Measurements from ENCODE around the gene TSPAN7. TPM values are rescaled to one million over a fixed set of nuclear protein-coding genes. Genes with fewer than 3 reads are reported as not detected.

The TSPAN7 gene
- total and polyA plus RNA-seq, 4 experiments from 2014 or later = 0.47 to 0.92 (median 0.72) TPM; not detected in 1

DNA sequence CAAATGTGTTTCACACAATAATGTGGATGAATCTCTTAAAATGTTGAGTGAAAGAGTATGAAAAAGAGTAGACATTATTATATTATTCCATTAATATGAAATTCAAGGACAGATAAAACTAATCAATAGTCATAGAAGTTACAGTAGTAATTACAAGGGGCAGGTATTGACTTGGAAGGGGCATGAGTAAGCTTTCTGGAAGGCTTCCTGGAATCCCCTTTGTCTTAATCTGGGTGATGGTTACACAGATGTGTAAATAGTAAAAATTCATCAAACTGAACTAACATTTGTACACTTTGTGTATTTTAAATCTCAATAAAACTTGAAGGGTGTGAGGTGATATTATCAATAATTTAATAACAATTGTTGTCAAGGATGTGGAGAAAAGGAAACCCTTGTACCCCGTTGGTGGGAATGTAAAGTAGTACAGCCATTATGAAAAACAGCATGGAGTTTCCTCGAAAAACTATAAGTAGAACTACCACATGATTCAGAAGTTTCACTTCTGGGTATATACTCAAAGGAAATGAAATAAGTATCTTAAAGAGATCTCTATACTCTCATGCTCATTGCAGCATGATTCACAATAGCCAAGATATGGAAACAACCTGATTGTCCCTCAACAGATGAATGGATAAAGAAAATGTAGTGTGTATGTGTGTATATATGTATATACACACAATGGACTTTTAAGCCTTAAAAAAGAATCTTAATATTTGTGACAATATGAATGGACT is 143.0 kb downstream of the TSPAN7 start:
- no peaks in the 10 kb centered on the region for H3K4me1 Mint-ChIP-seq
- H3K27ac Mint-ChIP-seq = no peak overlapping the region

DNA sequence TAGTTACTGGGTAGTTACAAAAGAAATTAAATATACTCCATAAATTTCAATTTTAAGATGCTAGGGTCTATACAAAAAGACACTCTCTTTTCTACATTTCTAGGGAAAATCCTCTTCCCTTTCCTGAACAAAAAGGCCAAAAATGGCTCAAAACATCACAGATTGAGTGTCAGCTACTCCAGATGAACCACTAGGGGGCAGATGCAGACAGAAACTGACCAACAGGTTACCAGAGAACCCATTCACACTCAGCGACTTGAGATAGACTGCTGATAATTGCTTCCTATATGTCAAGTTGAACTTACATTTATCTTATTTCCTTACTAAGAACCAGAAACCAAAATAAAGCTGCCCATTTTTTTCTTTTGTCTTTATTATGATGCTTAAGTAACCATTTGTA is 156.5 kb downstream of the TSPAN7 start:
- DNase-seq = peak in 1 of 5 donors; percentile 0
- ChIA-PET POLR2A (ENCODE audit: partially characterized antibody) (no interaction called here), CTCF (ENCODE audit: partially characterized antibody) (interaction anchor here (1.1 to 1.3 kb wide), 3 partner anchors 32 to 434 kb away, joined by 3 read pairs; no protein-coding TSS in a partner anchor)
- no peak overlapping the region for H3K4me3 ChIP-seq (ENCODE audit: low read length in 2 of 2)
- no peaks in the 10 kb centered on the region for H3K36me3 ChIP-seq (ENCODE audit: insufficient read depth, low read length)
- no peaks in the 10 kb centered on the region for H3K4me1 ChIP-seq (ENCODE audit: insufficient read depth, low read length)
- Mint-ChIP-seq H3K9me3 (peaks cover 0 to 7% (median 3%) of the 10 kb centered on the region in 8 donors), H3K36me3 (no peaks in the 10 kb centered on the region), H3K27me3 (peaks cover 4 to 6% of the 10 kb centered on the region in 2 donors), H3K4me1 (peaks cover 0 to 5% (median 4%) of the 10 kb centered on the region in 4 donors), H3K27ac (no peak overlapping the region), H3K4me3 (no peak overlapping the region)
- intact Hi-C loops (cut with micrococcal nuclease) = no loop called here
- H3K9me3 ChIP-seq (ENCODE audit: control insufficient read depth in 1 of 2, low read length in 2 of 2) = no peaks in the 10 kb centered on the region
- no peaks in the 10 kb centered on the region for H3K27me3 ChIP-seq (ENCODE audit: insufficient read depth, low read length)
- H3K27ac ChIP-seq (ENCODE audit: low read depth, low read length) = no peak overlapping the region

More for the DNA sequence above, 143.0 kb downstream of the TSPAN7 start:
- Mint-ChIP-seq H3K27me3 (peaks cover 3 to 6% of the 10 kb centered on the region in 2 donors), H3K9me3 (no peaks in the 10 kb centered on the region), H3K36me3 (no peaks in the 10 kb centered on the region), H3K4me3 (no peak overlapping the region)
- Histone ChIP-seq H3K4me3 (ENCODE audit: low read length in 2 of 2) (no peak overlapping the region), H3K27ac (ENCODE audit: low read depth, low read length) (no peak overlapping the region), H3K9me3 (ENCODE audit: control insufficient read depth in 1 of 2, low read length in 2 of 2) (no peaks in the 10 kb centered on the region), H3K4me1 (ENCODE audit: insufficient read depth, low read length) (no peaks in the 10 kb centered on the region), H3K27me3 (ENCODE audit: insufficient read depth, low read length) (no peaks in the 10 kb centered on the region), H3K36me3 (ENCODE audit: insufficient read depth, low read length) (no peaks in the 10 kb centered on the region)
- intact Hi-C loops (cut with micrococcal nuclease) = no loop called here
- no peak for DNase-seq
- POLR2A ChIA-PET (ENCODE audit: partially characterized antibody) = no interaction called here
- CTCF ChIA-PET (ENCODE audit: partially characterized antibody) = no interaction called here

DNA sequence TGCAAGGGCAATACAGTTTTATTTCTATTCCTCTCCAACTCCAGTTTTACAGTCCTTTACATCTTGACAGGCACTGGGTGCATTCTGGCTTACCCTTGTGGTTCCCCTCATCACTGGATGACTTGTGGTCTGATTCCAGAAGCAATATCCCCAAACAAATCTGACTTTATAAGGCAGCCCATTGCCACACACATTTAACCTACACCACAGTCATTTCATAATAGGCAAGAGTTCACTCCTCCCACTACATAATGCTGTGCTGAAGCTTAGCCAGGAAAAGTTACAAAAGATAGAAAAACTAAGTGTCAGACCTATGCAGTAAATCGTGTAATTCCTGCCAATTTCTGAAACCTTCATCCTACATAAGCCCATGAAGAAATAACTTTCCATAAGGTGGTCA is 157.0 kb downstream of the TSPAN7 start:
- intact Hi-C loops (cut with micrococcal nuclease) = no loop called here
- H3K27ac Mint-ChIP-seq = no peak overlapping the region

DNA sequence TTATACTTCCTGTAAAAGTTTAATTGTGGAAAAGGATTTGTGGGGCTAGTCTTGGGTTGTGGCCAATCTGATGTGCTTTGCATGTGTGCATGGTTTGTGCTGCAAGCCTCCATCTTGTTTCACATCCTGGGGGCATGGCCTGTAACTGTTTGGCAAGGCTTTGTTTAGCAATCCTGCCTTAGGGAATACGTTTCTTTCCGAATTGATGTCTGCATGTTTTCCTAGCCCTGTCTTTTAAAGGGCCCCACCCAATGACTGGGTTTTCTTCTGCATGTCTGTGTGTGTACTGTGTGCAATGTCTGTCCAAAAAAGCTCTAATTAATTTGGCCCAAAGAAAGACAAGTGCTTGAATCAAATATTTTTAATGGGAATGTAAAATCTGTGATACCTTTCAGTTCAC is 165.3 kb downstream of the TSPAN7 start:
- H3K27ac Mint-ChIP-seq = no peak overlapping the region

More for the DNA sequence above, 157.0 kb downstream of the TSPAN7 start:
- no peak for DNase-seq
- CTCF ChIA-PET (ENCODE audit: partially characterized antibody) = interaction anchor here (1.1 kb wide), 1 partner anchor 434 kb away, joined by 3 read pairs; no protein-coding TSS in a partner anchor
- H3K4me3 Mint-ChIP-seq = no peak overlapping the region
- peaks cover 0 to 5% (median 4%) of the 10 kb centered on the region in 4 donors for H3K4me1 Mint-ChIP-seq
- H3K27ac ChIP-seq (ENCODE audit: low read depth, low read length) = no peak overlapping the region
- peaks cover 0 to 7% (median 3%) of the 10 kb centered on the region in 8 donors for H3K9me3 Mint-ChIP-seq
- POLR2A ChIA-PET (ENCODE audit: partially characterized antibody) = no interaction called here
- no peaks in the 10 kb centered on the region for H3K9me3 ChIP-seq (ENCODE audit: control insufficient read depth in 1 of 2, low read length in 2 of 2)
- no peaks in the 10 kb centered on the region for H3K4me1 ChIP-seq (ENCODE audit: insufficient read depth, low read length)
- peaks cover 4 to 6% of the 10 kb centered on the region in 2 donors for H3K27me3 Mint-ChIP-seq
- H3K36me3 Mint-ChIP-seq = no peaks in the 10 kb centered on the region
- H3K36me3 ChIP-seq (ENCODE audit: insufficient read depth, low read length) = no peaks in the 10 kb centered on the region
- H3K27me3 ChIP-seq (ENCODE audit: insufficient read depth, low read length) = no peaks in the 10 kb centered on the region
- no peak overlapping the region for H3K4me3 ChIP-seq (ENCODE audit: low read length in 2 of 2)

DNA sequence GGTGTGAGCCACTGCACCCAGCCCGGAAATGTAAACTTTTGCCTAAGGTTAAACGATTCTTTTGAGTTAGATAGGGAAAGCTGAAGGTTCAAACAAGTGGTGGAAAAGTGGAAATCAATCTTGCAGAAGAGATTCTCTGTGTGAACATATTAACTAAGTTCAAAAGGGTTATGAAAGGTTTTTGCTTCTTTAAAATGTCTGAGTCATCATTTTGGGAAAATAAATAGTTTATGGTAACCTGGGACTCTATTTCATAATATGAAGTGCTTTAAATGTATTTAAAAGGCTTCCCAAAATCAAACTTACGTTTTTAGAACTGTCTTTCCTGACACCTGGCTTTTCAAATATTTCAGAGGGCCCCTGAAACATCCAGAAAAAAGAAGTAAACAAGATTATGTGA is 166.3 kb downstream of the TSPAN7 start:
- no peaks in the 10 kb centered on the region for H3K4me1 Mint-ChIP-seq
- CTCF ChIA-PET (ENCODE audit: partially characterized antibody) = no interaction called here

More for the DNA sequence above, 165.3 kb downstream of the TSPAN7 start:
- no peaks in the 10 kb centered on the region for H3K27me3 ChIP-seq (ENCODE audit: insufficient read depth, low read length)
- no peaks in the 10 kb centered on the region for H3K9me3 Mint-ChIP-seq
- H3K36me3 ChIP-seq (ENCODE audit: insufficient read depth, low read length) = no peaks in the 10 kb centered on the region
- H3K27ac ChIP-seq (ENCODE audit: low read depth, low read length) = no peak overlapping the region
- no peak for DNase-seq
- CTCF ChIA-PET (ENCODE audit: partially characterized antibody) = no interaction called here
- no peak overlapping the region for H3K4me3 Mint-ChIP-seq
- no peaks in the 10 kb centered on the region for H3K9me3 ChIP-seq (ENCODE audit: control insufficient read depth in 1 of 2, low read length in 2 of 2)
- no peaks in the 10 kb centered on the region for H3K36me3 Mint-ChIP-seq
- POLR2A ChIA-PET (ENCODE audit: partially characterized antibody) = no interaction called here
- no peak overlapping the region for H3K4me3 ChIP-seq (ENCODE audit: low read length in 2 of 2)
- no peaks in the 10 kb centered on the region for H3K4me1 ChIP-seq (ENCODE audit: insufficient read depth, low read length)
- peaks cover 0 to under 1% (median under 1%) of the 10 kb centered on the region in 4 donors for H3K4me1 Mint-ChIP-seq
- intact Hi-C loops (cut with micrococcal nuclease) = no loop called here
- no peaks in the 10 kb centered on the region for H3K27me3 Mint-ChIP-seq

DNA sequence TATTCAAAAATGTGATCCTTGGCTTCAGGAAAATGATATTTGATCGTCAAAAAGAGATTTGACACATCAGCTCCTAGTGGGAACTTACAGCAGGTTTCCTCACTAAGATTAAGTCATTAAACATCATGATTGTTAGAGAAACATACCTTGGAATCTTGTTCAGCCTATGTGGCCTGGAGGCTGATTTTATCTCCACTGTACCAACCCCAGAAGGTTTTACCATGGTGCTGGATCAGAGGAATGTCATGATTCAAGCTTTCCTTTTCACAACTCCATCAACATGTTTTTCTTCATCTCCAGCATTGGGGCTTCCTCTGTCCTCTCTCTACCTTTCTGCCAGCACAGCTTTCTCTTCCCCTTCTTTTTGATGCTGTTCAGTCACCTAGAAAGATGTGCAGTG is 171.5 kb downstream of the TSPAN7 start:
- Histone ChIP-seq H3K27ac (ENCODE audit: low read depth, low read length) (no peak overlapping the region), H3K4me1 (ENCODE audit: insufficient read depth, low read length) (no peaks in the 10 kb centered on the region), H3K4me3 (ENCODE audit: low read length in 2 of 2) (no peak overlapping the region), H3K9me3 (ENCODE audit: control insufficient read depth in 1 of 2, low read length in 2 of 2) (no peaks in the 10 kb centered on the region), H3K36me3 (ENCODE audit: insufficient read depth, low read length) (no peaks in the 10 kb centered on the region), H3K27me3 (ENCODE audit: insufficient read depth, low read length) (no peaks in the 10 kb centered on the region)
- Mint-ChIP-seq H3K4me3 (no peak overlapping the region), H3K27me3 (peaks cover 2% of the 10 kb centered on the region in 2 donors), H3K27ac (no peak overlapping the region), H3K36me3 (no peaks in the 10 kb centered on the region), H3K9me3 (peaks cover 0 to 4% (median 0%) of the 10 kb centered on the region in 8 donors), H3K4me1 (no peaks in the 10 kb centered on the region)
- POLR2A ChIA-PET (ENCODE audit: partially characterized antibody) = no interaction called here
- intact Hi-C loops (cut with micrococcal nuclease) = no loop called here
- DNase-seq = no peak
- CTCF ChIA-PET (ENCODE audit: partially characterized antibody) = no interaction called here

More for the DNA sequence above, 166.3 kb downstream of the TSPAN7 start:
- no peaks in the 10 kb centered on the region for H3K9me3 ChIP-seq (ENCODE audit: control insufficient read depth in 1 of 2, low read length in 2 of 2)
- Mint-ChIP-seq H3K4me3 (no peak overlapping the region), H3K27me3 (peaks cover 0 to 2% of the 10 kb centered on the region in 2 donors), H3K9me3 (no peaks in the 10 kb centered on the region), H3K27ac (no peak overlapping the region), H3K36me3 (no peaks in the 10 kb centered on the region)
- POLR2A ChIA-PET (ENCODE audit: partially characterized antibody) = no interaction called here
- H3K4me3 ChIP-seq (ENCODE audit: low read length in 2 of 2) = no peak overlapping the region
- H3K4me1 ChIP-seq (ENCODE audit: insufficient read depth, low read length) = no peaks in the 10 kb centered on the region
- H3K27me3 ChIP-seq (ENCODE audit: insufficient read depth, low read length) = no peaks in the 10 kb centered on the region
- no peaks in the 10 kb centered on the region for H3K36me3 ChIP-seq (ENCODE audit: insufficient read depth, low read length)
- no peak overlapping the region for H3K27ac ChIP-seq (ENCODE audit: low read depth, low read length)
- DNase-seq = no peak
- intact Hi-C loops (cut with micrococcal nuclease) = no loop called here

Measured in CD4-positive, alpha-beta memory T cell (primary cell).